Mucosa of gallbladder (tissue), 1 donor: ENCODE data around the gene TCFL5. TPM values are rescaled to one million over a fixed set of nuclear protein-coding genes. Genes with fewer than 3 reads are reported as not detected.
"Not testable (repeated sequence)": the region's sequence is repeated elsewhere in the genome, so short reads cannot be mapped to it uniquely, and the experiment has no call there.

Experiments
- DNase-seq: peaks from one replicate; pipeline ENCODE4 v3.0.0-alpha.2; 2020; ENCODE audit warnings: low spot score
- total RNA-seq: library from RNA; stranded (reverse); gene quantifications from one replicate; pipeline ENCODE4 v1.2.1, GENCODE V29; 2021
- donor health status: DM: no; HTN: no; CAD: no.

TCFL5 gene
- total RNA-seq, 1 donor from 2014 or later = 8.2 TPM

- DNase-seq = no peak
Observed at GRCh38 chr20:62855120-62855519, 6.5 kb downstream of the TCFL5 start.

- no peak for DNase-seq
Observed at GRCh38 chr20:62854121-62854520, 7.5 kb downstream of the TCFL5 start.

GRCh38 chr20:62853304-62853703 is 8.3 kb downstream of the TCFL5 start:
- not testable (repeated sequence) for DNase-seq

GRCh38 chr20:62852841-62853240 is 8.8 kb downstream of the TCFL5 start:
- no peak for DNase-seq

GRCh38 chr20:62852196-62852595 is 9.4 kb downstream of the TCFL5 start:
- DNase-seq = no peak

GRCh38 chr20:62850333-62850974 is 11.2 kb downstream of the TCFL5 start:
- DNase-seq = no peak

- no peak for DNase-seq
Observed at GRCh38 chr20:62849431-62849830, 12.2 kb downstream of the TCFL5 start.

- DNase-seq = not testable (repeated sequence)
Observed at GRCh38 chr20:62848917-62849316, 12.7 kb downstream of the TCFL5 start.

GRCh38 chr20:62846166-62846890 is 15.3 kb downstream of the TCFL5 start:
- DNase-seq = no peak

GRCh38 chr20:62845416-62846160 is 16.0 kb downstream of the TCFL5 start:
- DNase-seq = no peak

- no peak for DNase-seq
Observed at GRCh38 chr20:62844182-62844581, 17.4 kb downstream of the TCFL5 start.

- no peak for DNase-seq
Observed at GRCh38 chr20:62843656-62844055, 18.0 kb downstream of the TCFL5 start.

GRCh38 chr20:62841705-62842212 is 19.9 kb downstream of the TCFL5 start:
- DNase-seq = no peak

- DNase-seq = no peak
Observed at GRCh38 chr20:62840244-62841197, 21.1 kb downstream of the TCFL5 start.

- no peak for DNase-seq
Observed at GRCh38 chr20:62839816-62840215, 21.8 kb downstream of the TCFL5 start.

GRCh38 chr20:62839261-62839660 is 22.4 kb downstream of the TCFL5 start:
- DNase-seq = no peak

- DNase-seq = no peak
Observed at GRCh38 chr20:62838128-62838891, 23.3 kb downstream of the TCFL5 start.

- no peak for DNase-seq
Observed at GRCh38 chr20:62837790-62838127, 23.9 kb downstream of the TCFL5 start.

- no peak for DNase-seq
Observed at GRCh38 chr20:62836967-62837490, 24.6 kb downstream of the TCFL5 start.
